Sigmoid colon (tissue), 4 donors: ENCODE measurements around the gene COL17A1.

Experiments
- EP300 ChIP-seq, 4 donors: sonication (generic); formaldehyde crosslinking; IDR thresholded peaks; one replicate each; pipeline ENCODE4 v1.6.1; 2017; ENCODE audit warnings: antibody characterized with exemption in 4 of 4
- POLR2A ChIP-seq, 2 donors: fragments of 450-650 bp; IDR thresholded peaks; one replicate each; pipeline ENCODE4 v1.6.1; 2016; ENCODE audit warnings: antibody characterized with exemption in 2 of 2, mild to moderate bottlenecking in 2 of 2, moderate library complexity in 2 of 2
- POLR2AphosphoS5 ChIP-seq, 4 donors: sonication (generic); formaldehyde crosslinking; IDR thresholded peaks; one replicate each; pipeline ENCODE4 v1.6.1; 2017; ENCODE audit warnings: antibody characterized with exemption in 4 of 4
- TF ChIP-seq, protein P1 (sequence below), 4 experiments: fragments of 450-650 bp in 3 of 4; fragments of 200-600 bp in 1 of 4; IDR thresholded peaks; one replicate each; pipeline ENCODE4 v1.5.1; 2016 to 2019; ENCODE audit warnings: antibody characterized with exemption in 4 of 4, mild to moderate bottlenecking in 3 of 4, moderate library complexity in 2 of 4

DNA sequence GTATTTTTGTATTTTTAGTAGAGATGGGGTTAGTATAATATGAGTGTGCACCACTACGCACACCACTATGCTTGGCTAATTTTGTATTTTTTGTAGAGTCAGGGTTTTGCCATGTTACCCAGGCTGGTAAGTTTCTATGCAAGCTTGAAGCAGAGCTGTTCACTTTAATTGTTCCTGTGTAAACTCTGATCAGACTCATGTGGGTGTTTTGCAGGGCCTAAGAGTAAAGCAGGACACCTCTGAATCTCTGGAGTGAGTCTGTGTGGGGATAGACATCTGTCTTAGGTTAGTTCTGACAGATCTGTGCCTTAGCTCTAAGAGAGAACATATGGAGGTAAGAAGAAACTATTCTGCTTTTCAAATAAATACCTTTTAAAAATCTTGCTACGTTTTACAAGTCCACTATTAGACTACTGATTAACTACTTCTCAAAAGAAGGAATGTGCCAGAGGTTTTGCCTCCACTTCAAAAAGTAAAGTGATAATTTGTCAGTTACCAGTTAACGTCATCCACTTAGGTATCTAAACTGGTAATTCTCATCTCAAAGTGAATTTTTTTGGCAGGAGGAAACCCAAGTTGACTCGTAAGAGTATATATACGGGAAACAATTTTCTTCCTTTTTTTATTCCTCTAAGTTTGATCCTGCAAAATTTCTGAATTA, 1.1 kb downstream of the COL17A1 start:
- TF ChIP-seq, protein P1, sequence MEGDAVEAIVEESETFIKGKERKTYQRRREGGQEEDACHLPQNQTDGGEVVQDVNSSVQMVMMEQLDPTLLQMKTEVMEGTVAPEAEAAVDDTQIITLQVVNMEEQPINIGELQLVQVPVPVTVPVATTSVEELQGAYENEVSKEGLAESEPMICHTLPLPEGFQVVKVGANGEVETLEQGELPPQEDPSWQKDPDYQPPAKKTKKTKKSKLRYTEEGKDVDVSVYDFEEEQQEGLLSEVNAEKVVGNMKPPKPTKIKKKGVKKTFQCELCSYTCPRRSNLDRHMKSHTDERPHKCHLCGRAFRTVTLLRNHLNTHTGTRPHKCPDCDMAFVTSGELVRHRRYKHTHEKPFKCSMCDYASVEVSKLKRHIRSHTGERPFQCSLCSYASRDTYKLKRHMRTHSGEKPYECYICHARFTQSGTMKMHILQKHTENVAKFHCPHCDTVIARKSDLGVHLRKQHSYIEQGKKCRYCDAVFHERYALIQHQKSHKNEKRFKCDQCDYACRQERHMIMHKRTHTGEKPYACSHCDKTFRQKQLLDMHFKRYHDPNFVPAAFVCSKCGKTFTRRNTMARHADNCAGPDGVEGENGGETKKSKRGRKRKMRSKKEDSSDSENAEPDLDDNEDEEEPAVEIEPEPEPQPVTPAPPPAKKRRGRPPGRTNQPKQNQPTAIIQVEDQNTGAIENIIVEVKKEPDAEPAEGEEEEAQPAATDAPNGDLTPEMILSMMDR (IDR thresholded peaks at IDR 0.05) = no peak
- TF ChIP-seq POLR2A (IDR thresholded peaks at IDR 0.05) (no peak), EP300 (IDR thresholded peaks at IDR 0.05) (no peak), POLR2AphosphoS5 (IDR thresholded peaks at IDR 0.05) (no peak)
